Activated CD4-positive, CD25-positive, alpha-beta regulatory T cell treated with anti-CD3 and anti-CD28 coated beads, Interleukin-2, amount 50 U/mL, for 16 hours (primary cell): ENCODE results near the gene THRB.

ENCODE experiments used
- DNase-seq: peaks from one replicate; pipeline ENCODE4 v3.0.0-alpha.2; 2020; ENCODE audit warnings: low read depth, low spot score

The THRB gene

GRCh38 chr3:24311881-24312280, 182.8 kb downstream of the THRB start:
- DNase-seq = no peak

GRCh38 chr3:24310887-24311286, 183.8 kb downstream of the THRB start:
- DNase-seq = no peak

- DNase-seq = no peak
These were observed 188.1 kb downstream of the THRB start for GRCh38 chr3:24306518-24306917.

GRCh38 chr3:24305795-24306467, 188.7 kb downstream of the THRB start:
- DNase-seq = no peak

- no peak for DNase-seq
These were observed 191.4 kb downstream of the THRB start for GRCh38 chr3:24303057-24303754.

GRCh38 chr3:24302396-24302795, 192.3 kb downstream of the THRB start:
- no peak for DNase-seq

- no peak for DNase-seq
These were observed 193.7 kb downstream of the THRB start for GRCh38 chr3:24300949-24301348.

GRCh38 chr3:24299806-24300626, 194.6 kb downstream of the THRB start:
- no peak for DNase-seq

- no peak for DNase-seq
These were observed 195.3 kb downstream of the THRB start for GRCh38 chr3:24299246-24299805.

GRCh38 chr3:24296441-24297205, 198.0 kb downstream of the THRB start:
- DNase-seq = no peak

- DNase-seq = no peak
These were observed 200.5 kb downstream of the THRB start for GRCh38 chr3:24294150-24294549.

- DNase-seq = no peak
These were observed 203.0 kb downstream of the THRB start for GRCh38 chr3:24291646-24292045.

- no peak for DNase-seq
These were observed 204.1 kb downstream of the THRB start for GRCh38 chr3:24290596-24290995.

GRCh38 chr3:24288496-24289236, 206.0 kb downstream of the THRB start:
- DNase-seq = no peak

- DNase-seq = no peak
These were observed 206.7 kb downstream of the THRB start for GRCh38 chr3:24287755-24288450.

GRCh38 chr3:24286405-24286804, 208.2 kb downstream of the THRB start:
- no peak for DNase-seq

GRCh38 chr3:24278543-24278942, 216.1 kb downstream of the THRB start:
- no peak for DNase-seq

GRCh38 chr3:24273491-24273890, 221.2 kb downstream of the THRB start:
- DNase-seq = no peak

GRCh38 chr3:24272875-24273274, 221.8 kb downstream of the THRB start:
- no peak for DNase-seq

- DNase-seq = no peak
These were observed 222.2 kb downstream of the THRB start for GRCh38 chr3:24272408-24272807.
